ENCODE results near the gene TRIM33. TPM values are rescaled to one million over a fixed set of nuclear protein-coding genes. Genes with fewer than 3 reads are reported as not detected.

TRIM33 gene
- polyA plus RNA-seq, 1 donor from 2014 or later, result 58.7 TPM

GRCh38 chr1:114507513-114507912 lies 3.5 kb downstream of the TRIM33 start:
- H4K20me1 ChIP-seq (ENCODE audit: insufficient read depth), result peaks cover 38% of the 10 kb centered on the region

GRCh38 chr1:114505148-114505561 lies 5.8 kb downstream of the TRIM33 start:
- no peaks in the 10 kb centered on the region for H3K9me2 ChIP-seq (ENCODE audit: insufficient read depth, low read length)
- H3K9me3 ChIP-seq (ENCODE audit: low read length), result no peaks in the 10 kb centered on the region
- peaks cover 3% of the 10 kb centered on the region for H3F3A ChIP-seq (ENCODE audit: insufficient read depth, low read length, poor library complexity, severe bottlenecking)
- peaks cover 97% of the 10 kb centered on the region for H3K79me2 ChIP-seq (replicated peaks; ENCODE audit: insufficient read depth, low read length)
- peaks cover 38% of the 10 kb centered on the region for H4K20me1 ChIP-seq (ENCODE audit: insufficient read depth)
- no peak overlapping the region for H3K9ac ChIP-seq (ENCODE audit: low read length)
- TF ChIP-seq EZH2 (IDR thresholded peaks at IDR 0.05; ENCODE audit: borderline replicate concordance, insufficient read depth, low read length, poor library complexity, severe bottlenecking) (no peak), RAD21 (conservative IDR thresholded peaks at IDR 0.05) (no peak), POLR2AphosphoS5 (IDR thresholded peaks at IDR 0.05) (no peak), TAF1 (IDR thresholded peaks at IDR 0.05; ENCODE audit: low read depth) (no peak), MXI1 (conservative IDR thresholded peaks at IDR 0.05; ENCODE audit: poor library complexity, severe bottlenecking) (no peak)
- TF ChIP-seq, protein P1, sequence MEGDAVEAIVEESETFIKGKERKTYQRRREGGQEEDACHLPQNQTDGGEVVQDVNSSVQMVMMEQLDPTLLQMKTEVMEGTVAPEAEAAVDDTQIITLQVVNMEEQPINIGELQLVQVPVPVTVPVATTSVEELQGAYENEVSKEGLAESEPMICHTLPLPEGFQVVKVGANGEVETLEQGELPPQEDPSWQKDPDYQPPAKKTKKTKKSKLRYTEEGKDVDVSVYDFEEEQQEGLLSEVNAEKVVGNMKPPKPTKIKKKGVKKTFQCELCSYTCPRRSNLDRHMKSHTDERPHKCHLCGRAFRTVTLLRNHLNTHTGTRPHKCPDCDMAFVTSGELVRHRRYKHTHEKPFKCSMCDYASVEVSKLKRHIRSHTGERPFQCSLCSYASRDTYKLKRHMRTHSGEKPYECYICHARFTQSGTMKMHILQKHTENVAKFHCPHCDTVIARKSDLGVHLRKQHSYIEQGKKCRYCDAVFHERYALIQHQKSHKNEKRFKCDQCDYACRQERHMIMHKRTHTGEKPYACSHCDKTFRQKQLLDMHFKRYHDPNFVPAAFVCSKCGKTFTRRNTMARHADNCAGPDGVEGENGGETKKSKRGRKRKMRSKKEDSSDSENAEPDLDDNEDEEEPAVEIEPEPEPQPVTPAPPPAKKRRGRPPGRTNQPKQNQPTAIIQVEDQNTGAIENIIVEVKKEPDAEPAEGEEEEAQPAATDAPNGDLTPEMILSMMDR (IDR thresholded peaks at IDR 0.05; ENCODE audit: poor library complexity, severe bottlenecking), result no peak
- TF ChIP-seq, protein P2, sequence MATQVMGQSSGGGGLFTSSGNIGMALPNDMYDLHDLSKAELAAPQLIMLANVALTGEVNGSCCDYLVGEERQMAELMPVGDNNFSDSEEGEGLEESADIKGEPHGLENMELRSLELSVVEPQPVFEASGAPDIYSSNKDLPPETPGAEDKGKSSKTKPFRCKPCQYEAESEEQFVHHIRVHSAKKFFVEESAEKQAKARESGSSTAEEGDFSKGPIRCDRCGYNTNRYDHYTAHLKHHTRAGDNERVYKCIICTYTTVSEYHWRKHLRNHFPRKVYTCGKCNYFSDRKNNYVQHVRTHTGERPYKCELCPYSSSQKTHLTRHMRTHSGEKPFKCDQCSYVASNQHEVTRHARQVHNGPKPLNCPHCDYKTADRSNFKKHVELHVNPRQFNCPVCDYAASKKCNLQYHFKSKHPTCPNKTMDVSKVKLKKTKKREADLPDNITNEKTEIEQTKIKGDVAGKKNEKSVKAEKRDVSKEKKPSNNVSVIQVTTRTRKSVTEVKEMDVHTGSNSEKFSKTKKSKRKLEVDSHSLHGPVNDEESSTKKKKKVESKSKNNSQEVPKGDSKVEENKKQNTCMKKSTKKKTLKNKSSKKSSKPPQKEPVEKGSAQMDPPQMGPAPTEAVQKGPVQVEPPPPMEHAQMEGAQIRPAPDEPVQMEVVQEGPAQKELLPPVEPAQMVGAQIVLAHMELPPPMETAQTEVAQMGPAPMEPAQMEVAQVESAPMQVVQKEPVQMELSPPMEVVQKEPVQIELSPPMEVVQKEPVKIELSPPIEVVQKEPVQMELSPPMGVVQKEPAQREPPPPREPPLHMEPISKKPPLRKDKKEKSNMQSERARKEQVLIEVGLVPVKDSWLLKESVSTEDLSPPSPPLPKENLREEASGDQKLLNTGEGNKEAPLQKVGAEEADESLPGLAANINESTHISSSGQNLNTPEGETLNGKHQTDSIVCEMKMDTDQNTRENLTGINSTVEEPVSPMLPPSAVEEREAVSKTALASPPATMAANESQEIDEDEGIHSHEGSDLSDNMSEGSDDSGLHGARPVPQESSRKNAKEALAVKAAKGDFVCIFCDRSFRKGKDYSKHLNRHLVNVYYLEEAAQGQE (IDR thresholded peaks at IDR 0.05; ENCODE audit: borderline replicate concordance), result no peak
- H3K27ac ChIP-seq (ENCODE audit: low read length), result no peak overlapping the region
- no peaks in the 10 kb centered on the region for H3K27me3 ChIP-seq (ENCODE audit: insufficient read depth, low read depth, low read length)
- H3K36me3 ChIP-seq (ENCODE audit: insufficient read depth, low read length), result no peaks in the 10 kb centered on the region
- no peak overlapping the region for H3K4me3 ChIP-seq (ENCODE audit: low read length)
- H3K4me2 ChIP-seq (ENCODE audit: low read length), result no peak overlapping the region
- H2AFZ ChIP-seq (ENCODE audit: low read depth, low read length), result no peak overlapping the region

More at GRCh38 chr1:114507513-114507912, 3.5 kb downstream of the TRIM33 start:
- Histone ChIP-seq H3K9ac (ENCODE audit: low read length) (no peak overlapping the region), H3K36me3 (ENCODE audit: insufficient read depth, low read length) (no peaks in the 10 kb centered on the region), H3K4me3 (ENCODE audit: low read length) (peak overlapping the region; percentile 98), H3K9me3 (ENCODE audit: low read length) (no peaks in the 10 kb centered on the region), H3K4me2 (ENCODE audit: low read length) (peak overlapping the region; percentile 79), H3K27me3 (ENCODE audit: insufficient read depth, low read depth, low read length) (no peaks in the 10 kb centered on the region), H3K9me2 (ENCODE audit: insufficient read depth, low read length) (no peaks in the 10 kb centered on the region), H2AFZ (ENCODE audit: low read depth, low read length) (no peak overlapping the region), H3K27ac (ENCODE audit: low read length) (no peak overlapping the region), H3K79me2 (replicated peaks; ENCODE audit: insufficient read depth, low read length) (peaks cover 78% of the 10 kb centered on the region), H3F3A (ENCODE audit: insufficient read depth, low read length, poor library complexity, severe bottlenecking) (peaks cover 3% of the 10 kb centered on the region)
- TF ChIP-seq SMC3 (conservative IDR thresholded peaks at IDR 0.05; ENCODE audit: poor library complexity) (no peak), EZH2 (IDR thresholded peaks at IDR 0.05; ENCODE audit: borderline replicate concordance, insufficient read depth, low read length, poor library complexity, severe bottlenecking) (no peak), TAF1 (IDR thresholded peaks at IDR 0.05; ENCODE audit: low read depth) (no peak), POLR2AphosphoS5 (IDR thresholded peaks at IDR 0.05) (no peak), EP300 (conservative IDR thresholded peaks at IDR 0.05; ENCODE audit: poor library complexity, severe bottlenecking) (no peak), RAD21 (conservative IDR thresholded peaks at IDR 0.05) (no peak), MXI1 (conservative IDR thresholded peaks at IDR 0.05; ENCODE audit: poor library complexity, severe bottlenecking) (no peak)
- TF ChIP-seq, protein P2 (IDR thresholded peaks at IDR 0.05; ENCODE audit: borderline replicate concordance), result no peak
- TF ChIP-seq, protein P1 (IDR thresholded peaks at IDR 0.05; ENCODE audit: poor library complexity, severe bottlenecking), result no peak
